Measurements from ENCODE around the gene SDHB. TPM values are rescaled to one million over a fixed set of nuclear protein-coding genes. Genes with fewer than 3 reads are reported as not detected.

The SDHB gene
- total RNA-seq, 3 donors from 2014 or later, result 80.6 to 106 (median 97.7) TPM

- H3K9me3 ChIP-seq, result no peaks in the 10 kb centered on the region
- no peaks in the 10 kb centered on the region for H3K36me3 ChIP-seq
- no peak overlapping the region for H3K27ac ChIP-seq
- H3K4me1 ChIP-seq, result peaks cover 4 to 11% of the 10 kb centered on the region in 2 donors
- intact Hi-C loops (cut with DNase I; ENCODE audit: low total_unique reads), result loop anchor here (10.0 kb wide), 1 partner anchor 179 kb away; no protein-coding TSS in a partner anchor
- H3K4me3 ChIP-seq, result no peak overlapping the region
- TF ChIP-seq POLR2AphosphoS5 (IDR thresholded peaks at IDR 0.05), result no peak
- TF ChIP-seq CTCF (IDR thresholded peaks at IDR 0.05), result no peak
- TF ChIP-seq POLR2A (IDR thresholded peaks at IDR 0.05), result no peak
- no peaks in the 10 kb centered on the region for H3K27me3 ChIP-seq
- DNase-seq (ENCODE audit: low spot score in 2 of 2), result no peak
Observed at GRCh38 chr1:17055801-17056200, 2.0 kb upstream of the SDHB start.

GRCh38 chr1:17053086-17053684 is 647 bp downstream of the SDHB start:
- Histone ChIP-seq H3K27me3 (no peaks in the 10 kb centered on the region), H3K27ac (peak overlapping the region; percentile 91 to 94), H3K4me3 (peak overlapping the region; percentile 74 to 86 (median 84)), H3K4me1 (peaks cover 4 to 11% of the 10 kb centered on the region in 2 donors), H3K9me3 (no peaks in the 10 kb centered on the region), H3K36me3 (no peaks in the 10 kb centered on the region)
- DNase-seq (ENCODE audit: low spot score in 2 of 2), result no peak
- TF ChIP-seq POLR2AphosphoS5 (IDR thresholded peaks at IDR 0.05) (no peak), POLR2A (IDR thresholded peaks at IDR 0.05) (no peak), CTCF (IDR thresholded peaks at IDR 0.05) (no peak)
- intact Hi-C loops (cut with DNase I; ENCODE audit: low total_unique reads), result loop anchor here (10.0 kb wide), 1 partner anchor 182 kb away; no protein-coding TSS in a partner anchor

- TF ChIP-seq POLR2AphosphoS5 (IDR thresholded peaks at IDR 0.05) (no peak), CTCF (IDR thresholded peaks at IDR 0.05) (no peak), POLR2A (IDR thresholded peaks at IDR 0.05) (no peak)
Observed at GRCh38 chr1:17052641-17053040, 1.2 kb downstream of the SDHB start.

GRCh38 chr1:17052038-17052437 is 1.8 kb downstream of the SDHB start:
- intact Hi-C loops (cut with DNase I; ENCODE audit: low total_unique reads), result loop anchor here (10.0 kb wide), 1 partner anchor 183 kb away; no protein-coding TSS in a partner anchor
- no peak for DNase-seq (ENCODE audit: low spot score in 2 of 2)
- Histone ChIP-seq H3K4me1 (peaks cover 4 to 11% of the 10 kb centered on the region in 2 donors), H3K9me3 (no peaks in the 10 kb centered on the region), H3K27ac (no peak overlapping the region), H3K36me3 (no peaks in the 10 kb centered on the region), H3K4me3 (no peak overlapping the region), H3K27me3 (no peaks in the 10 kb centered on the region)
- TF ChIP-seq CTCF (IDR thresholded peaks at IDR 0.05) (no peak), POLR2A (IDR thresholded peaks at IDR 0.05) (no peak), POLR2AphosphoS5 (IDR thresholded peaks at IDR 0.05) (no peak)

More at GRCh38 chr1:17052641-17053040, 1.2 kb downstream of the SDHB start:
- DNase-seq (ENCODE audit: low spot score in 2 of 2), result no peak
- Histone ChIP-seq H3K36me3 (no peaks in the 10 kb centered on the region), H3K4me1 (peaks cover 4 to 11% of the 10 kb centered on the region in 2 donors), H3K4me3 (peak overlapping the region; percentile 74 to 86 (median 84)), H3K27ac (peak overlapping the region in 1 of 2 donors; percentile 91), H3K9me3 (no peaks in the 10 kb centered on the region), H3K27me3 (no peaks in the 10 kb centered on the region)
- intact Hi-C loops (cut with DNase I; ENCODE audit: low total_unique reads), result loop anchor here (10.0 kb wide), 1 partner anchor 182 kb away; no protein-coding TSS in a partner anchor

- no peak for TF ChIP-seq POLR2A (IDR thresholded peaks at IDR 0.05)
- TF ChIP-seq CTCF (IDR thresholded peaks at IDR 0.05), result no peak
- TF ChIP-seq POLR2AphosphoS5 (IDR thresholded peaks at IDR 0.05), result no peak
Observed at GRCh38 chr1:17047924-17048323, 5.9 kb downstream of the SDHB start.

More at GRCh38 chr1:17047924-17048323, 5.9 kb downstream of the SDHB start:
- Histone ChIP-seq H3K27me3 (no peaks in the 10 kb centered on the region), H3K9me3 (no peaks in the 10 kb centered on the region), H3K4me1 (peaks cover under 1 to 7% of the 10 kb centered on the region in 2 donors), H3K36me3 (no peaks in the 10 kb centered on the region), H3K4me3 (no peak overlapping the region), H3K27ac (no peak overlapping the region)
- DNase-seq (ENCODE audit: low spot score in 2 of 2), result no peak
- intact Hi-C loops (cut with DNase I; ENCODE audit: low total_unique reads), result loop anchor here (5.0 kb wide), 1 partner anchor 91 kb away; no protein-coding TSS in a partner anchor

Measured in breast epithelium (tissue), 4 donors.